OCI-LY1 (cell line): ENCODE measurements around the gene UBA52.

Experiments used
- EZH2 ChIP-seq: fragments of 200-600 bp; sonication (generic), shearing (Covaris generic); IDR thresholded peaks from 2 replicates; pipeline ENCODE4 v1.8.0; 2017; ENCODE audit warnings: borderline replicate concordance, mixed run types, mild to moderate bottlenecking, antibody characterized with exemption, low read length, moderate library complexity, mixed read lengths
- TF ChIP-seq, protein P1 (sequence below): fragments of 200-600 bp; sonication (generic), shearing (Covaris generic); IDR thresholded peaks from 2 replicates; pipeline ENCODE4 v1.5.1; 2017; ENCODE audit warnings: mild to moderate bottlenecking, antibody characterized with exemption, low read length, moderate library complexity, mixed read lengths

DNA sequence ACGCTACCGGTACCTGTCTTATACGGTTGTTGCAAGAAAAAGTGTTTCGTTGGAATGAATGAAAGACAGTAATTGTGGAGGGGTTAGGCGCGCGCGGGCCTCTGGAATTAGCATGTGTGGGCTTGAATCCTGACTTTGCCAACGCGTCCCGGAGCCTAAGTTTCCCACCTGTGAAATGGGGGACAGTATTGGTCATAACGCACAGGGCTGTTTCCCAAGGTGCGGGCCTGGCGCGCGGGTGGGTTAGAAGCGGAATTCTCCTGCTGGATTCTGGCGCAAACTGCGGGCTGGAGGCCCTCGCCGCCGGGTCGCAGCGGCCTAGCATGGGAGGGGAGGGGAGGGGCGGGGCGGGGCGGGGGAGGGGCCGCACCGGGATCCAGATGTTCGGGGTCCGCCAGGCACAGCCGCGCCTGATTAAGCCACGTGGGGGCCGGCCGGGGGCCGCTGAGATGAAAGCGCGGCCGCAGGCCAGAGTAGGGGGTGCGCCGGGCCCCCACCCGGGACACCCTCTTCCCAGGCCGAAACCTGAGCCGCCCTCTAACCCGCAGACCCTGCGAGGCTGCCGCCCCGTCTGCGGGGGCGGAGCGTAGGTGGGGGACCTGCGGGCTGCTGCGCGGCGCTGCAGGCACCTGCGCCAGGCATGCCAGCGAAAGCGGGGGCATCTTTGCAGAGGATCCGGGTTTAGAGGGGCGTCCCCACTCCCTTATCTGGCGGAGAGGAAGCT lies 39.8 kb downstream of the UBA52 start:
- TF ChIP-seq, protein P1, sequence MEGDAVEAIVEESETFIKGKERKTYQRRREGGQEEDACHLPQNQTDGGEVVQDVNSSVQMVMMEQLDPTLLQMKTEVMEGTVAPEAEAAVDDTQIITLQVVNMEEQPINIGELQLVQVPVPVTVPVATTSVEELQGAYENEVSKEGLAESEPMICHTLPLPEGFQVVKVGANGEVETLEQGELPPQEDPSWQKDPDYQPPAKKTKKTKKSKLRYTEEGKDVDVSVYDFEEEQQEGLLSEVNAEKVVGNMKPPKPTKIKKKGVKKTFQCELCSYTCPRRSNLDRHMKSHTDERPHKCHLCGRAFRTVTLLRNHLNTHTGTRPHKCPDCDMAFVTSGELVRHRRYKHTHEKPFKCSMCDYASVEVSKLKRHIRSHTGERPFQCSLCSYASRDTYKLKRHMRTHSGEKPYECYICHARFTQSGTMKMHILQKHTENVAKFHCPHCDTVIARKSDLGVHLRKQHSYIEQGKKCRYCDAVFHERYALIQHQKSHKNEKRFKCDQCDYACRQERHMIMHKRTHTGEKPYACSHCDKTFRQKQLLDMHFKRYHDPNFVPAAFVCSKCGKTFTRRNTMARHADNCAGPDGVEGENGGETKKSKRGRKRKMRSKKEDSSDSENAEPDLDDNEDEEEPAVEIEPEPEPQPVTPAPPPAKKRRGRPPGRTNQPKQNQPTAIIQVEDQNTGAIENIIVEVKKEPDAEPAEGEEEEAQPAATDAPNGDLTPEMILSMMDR, result no peak
- TF ChIP-seq EZH2, result no peak
